DMS79 (cell line): ENCODE measurements around the gene MCM9.
A peak's percentile ranks its signal among the peaks of the same experiment; 100 is the strongest.
"Not testable (repeated sequence)": the region's sequence is repeated elsewhere in the genome, so short reads cannot be mapped to it uniquely, and the experiment has no call there.

Experiments
- DNase-seq: peaks from one replicate; lab custom pipeline; 2025; lab: John Stamatoyannopoulos, UW

The MCM9 gene

GRCh38 chr6:118799826-118800225, 135.1 kb downstream of the MCM9 start:
- no peak for DNase-seq

- DNase-seq = not testable (repeated sequence)
Measured at GRCh38 chr6:118796548-118796947, 138.4 kb downstream of the MCM9 start.

- DNase-seq = no peak
Measured at GRCh38 chr6:118791499-118791898, 143.5 kb downstream of the MCM9 start.

- no peak for DNase-seq
Measured at GRCh38 chr6:118789954-118790353, 145.0 kb downstream of the MCM9 start.

- no peak for DNase-seq
Measured at GRCh38 chr6:118789419-118789818, 145.5 kb downstream of the MCM9 start.

GRCh38 chr6:118788702-118789101, 146.3 kb downstream of the MCM9 start:
- no peak for DNase-seq

- no peak for DNase-seq
Measured at GRCh38 chr6:118787724-118788423, 147.1 kb downstream of the MCM9 start.

GRCh38 chr6:118786596-118787453, 148.1 kb downstream of the MCM9 start:
- no peak for DNase-seq

- no peak for DNase-seq
Measured at GRCh38 chr6:118785601-118786000, 149.4 kb downstream of the MCM9 start.

GRCh38 chr6:118784641-118785164, 150.3 kb downstream of the MCM9 start:
- DNase-seq = no peak

GRCh38 chr6:118783931-118784550, 150.9 kb downstream of the MCM9 start:
- no peak for DNase-seq

GRCh38 chr6:118782651-118783050, 152.3 kb downstream of the MCM9 start:
- DNase-seq = no peak

GRCh38 chr6:118781897-118782296, 153.1 kb downstream of the MCM9 start:
- no peak for DNase-seq

- DNase-seq = no peak
Measured at GRCh38 chr6:118780668-118781067, 154.3 kb downstream of the MCM9 start.

GRCh38 chr6:118776607-118777549, 158.1 kb downstream of the MCM9 start:
- DNase-seq = peak; percentile 29

- no peak for DNase-seq
Measured at GRCh38 chr6:118775381-118775780, 159.6 kb downstream of the MCM9 start.

GRCh38 chr6:118774581-118774980, 160.4 kb downstream of the MCM9 start:
- no peak for DNase-seq

- no peak for DNase-seq
Measured at GRCh38 chr6:118772886-118773285, 162.1 kb downstream of the MCM9 start.

GRCh38 chr6:118771253-118771652, 163.7 kb downstream of the MCM9 start:
- DNase-seq = peak; percentile 38

GRCh38 chr6:118770835-118771234, 164.1 kb downstream of the MCM9 start:
- peak; percentile 79 for DNase-seq

GRCh38 chr6:118770112-118770788, 164.7 kb downstream of the MCM9 start:
- DNase-seq = peak; percentile 93
